K562 (cell line): Measurements from ENCODE around the gene CBX8. TPM values are rescaled to one million over a fixed set of nuclear protein-coding genes. Genes with fewer than 3 reads are reported as not detected.

ENCODE experiments used
- DACH1 ChIP-seq: fragments of 450-650 bp; IDR thresholded peaks from 2 replicates; pipeline ENCODE4 v1.6.1; 2018; ENCODE audit not compliant: partially characterized antibody
- KAT2B ChIP-seq: IDR thresholded peaks from one replicate; pipeline ENCODE4 v1.6.1; 2012; ENCODE audit warnings: low read depth, mild to moderate bottlenecking, control low read depth, inconsistent platforms, low read length, moderate library complexity
- PHF20 ChIP-seq: fragments of 450-650 bp; IDR thresholded peaks from 2 replicates; pipeline ENCODE4 v1.6.1; 2018; ENCODE audit not compliant: partially characterized antibody
- PHF8 ChIP-seq: fragments of 200-600 bp; sonication (generic); IDR thresholded peaks from 2 replicates; pipeline ENCODE4 v1.6.1; 2012; ENCODE audit warnings: mixed run types, mild to moderate bottlenecking, inconsistent platforms, low read length, moderate library complexity, borderline replicate concordance
- TARDBP ChIP-seq: fragments of 450-650 bp; IDR thresholded peaks from 2 replicates; pipeline ENCODE4 v1.6.1; 2016
- TCF7 ChIP-seq: sonication (generic); IDR thresholded peaks from 2 replicates; pipeline ENCODE4 v1.6.1; 2016; ENCODE audit warnings: antibody characterized with exemption, borderline replicate concordance
- TFAP4 ChIP-seq: sonication (generic); formaldehyde crosslinking; IDR thresholded peaks from 2 replicates; pipeline ENCODE4 v1.8.0; 2022; ENCODE audit warnings: missing genetic modification reagents, mild to moderate bottlenecking, moderate library complexity, borderline replicate concordance
- ZFP1 ChIP-seq: fragments of 450-650 bp; formaldehyde crosslinking; IDR thresholded peaks from 2 replicates; pipeline ENCODE4 v1.4.0; 2020; ENCODE audit warnings: mild to moderate bottlenecking, mixed read lengths
- ZNF41 ChIP-seq: fragments of 250-450 bp; sonication (Bioruptor Pico); conservative IDR thresholded peaks from 2 replicates; pipeline ENCODE4 v1.4.0; 2020; ENCODE audit warnings: mild to moderate bottlenecking
- polyA plus RNA-seq, 8 experiments: library from polyadenylated mRNA; depleted of rRNA in 4 of 8; stranded (reverse) in 5 of 8; unstranded in 3 of 8; fragments of >200 nt; fragmentation: Nextera tagmentation in 2 of 8; fragmentation: Illumina TruSeq in 1 of 8; extraction: Ambion mirVana in 2 of 8; extraction: Trizol in 1 of 8; gene quantifications; 2 replicates each; pipeline versions ENCODE4 v1.2.1 to v1.2.3, GENCODE V29; 2011 to 2014; ENCODE audit warnings: inconsistent platforms in 1 of 8, missing spikeins in 1 of 8
- total RNA-seq, 7 experiments: library from RNA; depleted of rRNA in 6 of 7; stranded (reverse); fragments of >200 nt in 6 of 7; fragmentation: Illumina TruSeq in 2 of 7; extraction: Trizol in 2 of 7; gene quantifications; 2 replicates each; pipeline versions ENCODE4 v1.2.1 to v1.2.3, GENCODE V29; 2011 to 2021; ENCODE audit warnings: low replicate concordance in 1 of 7
- TF ChIP-seq, protein P1 (sequence below), 2 experiments: fragments of 450-650 bp; conservative IDR thresholded peaks; 2 replicates each; pipeline ENCODE4 v1.6.1; 2017; ENCODE audit warnings: mild to moderate bottlenecking in 2 of 2, moderate library complexity in 2 of 2
- TF ChIP-seq, protein P2 (sequence below): fragments of 450-650 bp; IDR thresholded peaks from 2 replicates; pipeline ENCODE4 v1.6.1; 2016; ENCODE audit warnings: mild to moderate bottlenecking, moderate library complexity

The CBX8 gene
- total and polyA plus RNA-seq, 9 of the 15 experiments (the other 6 are each of a cell fraction or from before 2014, with no cell fraction given): 0.08 to 11.9 (median 2.6) TPM

DNA sequence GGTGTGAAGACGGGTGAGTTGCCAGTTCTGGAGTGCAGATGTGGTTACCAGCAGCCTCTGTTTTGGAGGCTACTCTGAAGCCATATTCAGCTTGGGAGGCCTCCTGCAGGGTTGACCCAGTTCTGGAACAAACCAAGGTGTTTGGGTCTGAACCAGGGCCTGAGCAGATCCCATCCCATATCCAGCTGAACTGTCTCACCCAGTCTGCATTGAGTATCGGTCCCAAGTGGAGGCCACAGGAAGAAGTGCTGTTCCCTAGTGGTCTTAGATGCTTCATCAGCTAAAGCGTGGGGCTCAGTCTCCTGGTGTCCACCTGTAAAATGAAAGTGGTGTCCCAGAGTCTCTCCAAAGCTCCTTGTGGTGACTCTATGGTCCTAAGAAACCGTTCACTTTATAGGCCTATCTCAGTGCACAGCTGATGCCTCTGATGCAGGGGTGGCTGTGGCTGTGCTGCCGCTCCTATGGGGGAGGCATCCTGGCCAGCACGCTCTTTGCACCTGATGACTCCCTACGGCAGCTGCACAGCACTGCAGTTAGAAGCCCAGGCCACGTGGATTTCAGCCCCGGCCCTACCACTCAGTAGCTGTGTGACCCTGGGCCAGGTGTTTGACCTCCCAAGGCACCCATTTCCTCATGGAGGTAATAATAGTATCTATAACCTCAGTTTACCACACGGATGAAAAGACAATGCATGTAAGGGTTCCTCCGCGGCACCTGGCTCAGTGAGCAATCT is 21.3 kb upstream of the CBX8 start (continued):
- TF ChIP-seq, protein P1, sequence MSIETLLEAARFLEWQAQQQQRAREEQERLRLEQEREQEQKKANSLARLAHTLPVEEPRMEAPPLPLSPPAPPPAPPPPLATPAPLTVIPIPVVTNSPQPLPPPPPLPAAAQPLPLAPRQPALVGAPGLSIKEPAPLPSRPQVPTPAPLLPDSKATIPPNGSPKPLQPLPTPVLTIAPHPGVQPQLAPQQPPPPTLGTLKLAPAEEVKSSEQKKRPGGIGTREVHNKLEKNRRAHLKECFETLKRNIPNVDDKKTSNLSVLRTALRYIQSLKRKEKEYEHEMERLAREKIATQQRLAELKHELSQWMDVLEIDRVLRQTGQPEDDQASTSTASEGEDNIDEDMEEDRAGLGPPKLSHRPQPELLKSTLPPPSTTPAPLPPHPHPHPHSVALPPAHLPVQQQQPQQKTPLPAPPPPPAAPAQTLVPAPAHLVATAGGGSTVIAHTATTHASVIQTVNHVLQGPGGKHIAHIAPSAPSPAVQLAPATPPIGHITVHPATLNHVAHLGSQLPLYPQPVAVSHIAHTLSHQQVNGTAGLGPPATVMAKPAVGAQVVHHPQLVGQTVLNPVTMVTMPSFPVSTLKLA (conservative IDR thresholded peaks at IDR 0.05): peak; percentile 39 to 47; a peak in 1 of 4 replicates
- no peak for TF ChIP-seq TCF7
- TF ChIP-seq PHF20: no peak
- TF ChIP-seq PHF8: no peak
- TF ChIP-seq, protein P2, sequence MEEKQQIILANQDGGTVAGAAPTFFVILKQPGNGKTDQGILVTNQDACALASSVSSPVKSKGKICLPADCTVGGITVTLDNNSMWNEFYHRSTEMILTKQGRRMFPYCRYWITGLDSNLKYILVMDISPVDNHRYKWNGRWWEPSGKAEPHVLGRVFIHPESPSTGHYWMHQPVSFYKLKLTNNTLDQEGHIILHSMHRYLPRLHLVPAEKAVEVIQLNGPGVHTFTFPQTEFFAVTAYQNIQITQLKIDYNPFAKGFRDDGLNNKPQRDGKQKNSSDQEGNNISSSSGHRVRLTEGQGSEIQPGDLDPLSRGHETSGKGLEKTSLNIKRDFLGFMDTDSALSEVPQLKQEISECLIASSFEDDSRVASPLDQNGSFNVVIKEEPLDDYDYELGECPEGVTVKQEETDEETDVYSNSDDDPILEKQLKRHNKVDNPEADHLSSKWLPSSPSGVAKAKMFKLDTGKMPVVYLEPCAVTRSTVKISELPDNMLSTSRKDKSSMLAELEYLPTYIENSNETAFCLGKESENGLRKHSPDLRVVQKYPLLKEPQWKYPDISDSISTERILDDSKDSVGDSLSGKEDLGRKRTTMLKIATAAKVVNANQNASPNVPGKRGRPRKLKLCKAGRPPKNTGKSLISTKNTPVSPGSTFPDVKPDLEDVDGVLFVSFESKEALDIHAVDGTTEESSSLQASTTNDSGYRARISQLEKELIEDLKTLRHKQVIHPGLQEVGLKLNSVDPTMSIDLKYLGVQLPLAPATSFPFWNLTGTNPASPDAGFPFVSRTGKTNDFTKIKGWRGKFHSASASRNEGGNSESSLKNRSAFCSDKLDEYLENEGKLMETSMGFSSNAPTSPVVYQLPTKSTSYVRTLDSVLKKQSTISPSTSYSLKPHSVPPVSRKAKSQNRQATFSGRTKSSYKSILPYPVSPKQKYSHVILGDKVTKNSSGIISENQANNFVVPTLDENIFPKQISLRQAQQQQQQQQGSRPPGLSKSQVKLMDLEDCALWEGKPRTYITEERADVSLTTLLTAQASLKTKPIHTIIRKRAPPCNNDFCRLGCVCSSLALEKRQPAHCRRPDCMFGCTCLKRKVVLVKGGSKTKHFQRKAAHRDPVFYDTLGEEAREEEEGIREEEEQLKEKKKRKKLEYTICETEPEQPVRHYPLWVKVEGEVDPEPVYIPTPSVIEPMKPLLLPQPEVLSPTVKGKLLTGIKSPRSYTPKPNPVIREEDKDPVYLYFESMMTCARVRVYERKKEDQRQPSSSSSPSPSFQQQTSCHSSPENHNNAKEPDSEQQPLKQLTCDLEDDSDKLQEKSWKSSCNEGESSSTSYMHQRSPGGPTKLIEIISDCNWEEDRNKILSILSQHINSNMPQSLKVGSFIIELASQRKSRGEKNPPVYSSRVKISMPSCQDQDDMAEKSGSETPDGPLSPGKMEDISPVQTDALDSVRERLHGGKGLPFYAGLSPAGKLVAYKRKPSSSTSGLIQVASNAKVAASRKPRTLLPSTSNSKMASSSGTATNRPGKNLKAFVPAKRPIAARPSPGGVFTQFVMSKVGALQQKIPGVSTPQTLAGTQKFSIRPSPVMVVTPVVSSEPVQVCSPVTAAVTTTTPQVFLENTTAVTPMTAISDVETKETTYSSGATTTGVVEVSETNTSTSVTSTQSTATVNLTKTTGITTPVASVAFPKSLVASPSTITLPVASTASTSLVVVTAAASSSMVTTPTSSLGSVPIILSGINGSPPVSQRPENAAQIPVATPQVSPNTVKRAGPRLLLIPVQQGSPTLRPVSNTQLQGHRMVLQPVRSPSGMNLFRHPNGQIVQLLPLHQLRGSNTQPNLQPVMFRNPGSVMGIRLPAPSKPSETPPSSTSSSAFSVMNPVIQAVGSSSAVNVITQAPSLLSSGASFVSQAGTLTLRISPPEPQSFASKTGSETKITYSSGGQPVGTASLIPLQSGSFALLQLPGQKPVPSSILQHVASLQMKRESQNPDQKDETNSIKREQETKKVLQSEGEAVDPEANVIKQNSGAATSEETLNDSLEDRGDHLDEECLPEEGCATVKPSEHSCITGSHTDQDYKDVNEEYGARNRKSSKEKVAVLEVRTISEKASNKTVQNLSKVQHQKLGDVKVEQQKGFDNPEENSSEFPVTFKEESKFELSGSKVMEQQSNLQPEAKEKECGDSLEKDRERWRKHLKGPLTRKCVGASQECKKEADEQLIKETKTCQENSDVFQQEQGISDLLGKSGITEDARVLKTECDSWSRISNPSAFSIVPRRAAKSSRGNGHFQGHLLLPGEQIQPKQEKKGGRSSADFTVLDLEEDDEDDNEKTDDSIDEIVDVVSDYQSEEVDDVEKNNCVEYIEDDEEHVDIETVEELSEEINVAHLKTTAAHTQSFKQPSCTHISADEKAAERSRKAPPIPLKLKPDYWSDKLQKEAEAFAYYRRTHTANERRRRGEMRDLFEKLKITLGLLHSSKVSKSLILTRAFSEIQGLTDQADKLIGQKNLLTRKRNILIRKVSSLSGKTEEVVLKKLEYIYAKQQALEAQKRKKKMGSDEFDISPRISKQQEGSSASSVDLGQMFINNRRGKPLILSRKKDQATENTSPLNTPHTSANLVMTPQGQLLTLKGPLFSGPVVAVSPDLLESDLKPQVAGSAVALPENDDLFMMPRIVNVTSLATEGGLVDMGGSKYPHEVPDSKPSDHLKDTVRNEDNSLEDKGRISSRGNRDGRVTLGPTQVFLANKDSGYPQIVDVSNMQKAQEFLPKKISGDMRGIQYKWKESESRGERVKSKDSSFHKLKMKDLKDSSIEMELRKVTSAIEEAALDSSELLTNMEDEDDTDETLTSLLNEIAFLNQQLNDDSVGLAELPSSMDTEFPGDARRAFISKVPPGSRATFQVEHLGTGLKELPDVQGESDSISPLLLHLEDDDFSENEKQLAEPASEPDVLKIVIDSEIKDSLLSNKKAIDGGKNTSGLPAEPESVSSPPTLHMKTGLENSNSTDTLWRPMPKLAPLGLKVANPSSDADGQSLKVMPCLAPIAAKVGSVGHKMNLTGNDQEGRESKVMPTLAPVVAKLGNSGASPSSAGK: peak; percentile 70
- no peak for TF ChIP-seq TARDBP
- no peak for TF ChIP-seq ZFP1 (CRISPR knock-in tag)
- TF ChIP-seq DACH1: no peak
- peak; percentile 55; the same call in 1 of the 2 replicates for TF ChIP-seq TFAP4 (CRISPR knock-in tag)
- TF ChIP-seq ZNF41 (CRISPR knock-in tag): no peak
- TF ChIP-seq KAT2B: no peak
